K562 (cell line): ENCODE results near the gene LTK. TPM values are rescaled to one million over a fixed set of nuclear protein-coding genes. Genes with fewer than 3 reads are reported as not detected.
A peak's percentile ranks its signal among the peaks of the same experiment; 100 is the strongest.

Source experiments
- CAMTA2 ChIP-seq: fragments of 250-450 bp; sonication (Bioruptor Pico); conservative IDR thresholded peaks from 2 replicates; pipeline ENCODE4 v1.5.1; 2022
- CEBPG ChIP-seq, 3 experiments: fragments of 200-800 bp in 1 of 3; sonication (Bioruptor generic) in 1 of 3; sonication (generic) in 1 of 3; formaldehyde crosslinking in 1 of 3; IDR thresholded peaks in 2 of 3; conservative IDR thresholded peaks in 1 of 3; 2 replicates each; pipeline versions ENCODE4 v1.6.1 to v1.8.0; 2016 to 2022; ENCODE audit warnings: missing compliant biosample characterization in 2 of 3, missing genetic modification characterization in 2 of 3, mild to moderate bottlenecking in 1 of 3, missing genetic modification reagents in 1 of 3
- HSF4 ChIP-seq: fragments of 250-450 bp; sonication (Bioruptor Pico); IDR thresholded peaks from 2 replicates; pipeline ENCODE4 v2.1.2; 2022; ENCODE audit warnings: mild to moderate bottlenecking, moderate library complexity, borderline replicate concordance
- MCM5 ChIP-seq: fragments of 450-650 bp; IDR thresholded peaks from 2 replicates; pipeline ENCODE4 v1.6.1; 2016; ENCODE audit warnings: low read depth
- NCOA1 ChIP-seq: fragments of 450-650 bp; IDR thresholded peaks from 2 replicates; pipeline ENCODE4 v1.6.1; 2016; ENCODE audit warnings: low read depth
- XRCC4 ChIP-seq: IDR thresholded peaks from one replicate; pipeline ENCODE4 v1.6.1; 2011; ENCODE audit not compliant: insufficient read depth, insufficient read length; ENCODE audit errors: extremely low read depth
- ZBTB17 ChIP-seq: fragments of 450-650 bp; formaldehyde crosslinking; IDR thresholded peaks from 2 replicates; pipeline ENCODE4 v1.4.0; 2020; ENCODE audit warnings: mild to moderate bottlenecking
- ZNF121 ChIP-seq: sonication (generic); formaldehyde crosslinking; conservative IDR thresholded peaks from 2 replicates; pipeline ENCODE4 v1.8.0; 2022; ENCODE audit warnings: missing genetic modification reagents
- ZNF134 ChIP-seq: fragments of 250-450 bp; sonication (Bioruptor Pico); conservative IDR thresholded peaks from 2 replicates; pipeline ENCODE4 v1.4.0; 2020
- ZNF57 ChIP-seq: fragments of 450-650 bp; formaldehyde crosslinking; IDR thresholded peaks from 2 replicates; pipeline ENCODE4 v1.4.0; 2020; ENCODE audit warnings: mild to moderate bottlenecking, moderate library complexity
- ZNF586 ChIP-seq: fragments of 450-650 bp; formaldehyde crosslinking; conservative IDR thresholded peaks from 2 replicates; pipeline ENCODE4 v1.4.0; 2020; ENCODE audit warnings: mild to moderate bottlenecking, moderate library complexity
- polyA plus RNA-seq, 8 experiments: library from polyadenylated mRNA; depleted of rRNA in 4 of 8; stranded (reverse) in 5 of 8; unstranded in 3 of 8; fragments of >200 nt; fragmentation: Nextera tagmentation in 2 of 8; fragmentation: Illumina TruSeq in 1 of 8; extraction: Ambion mirVana in 2 of 8; extraction: Trizol in 1 of 8; gene quantifications; 2 replicates each; pipeline versions ENCODE4 v1.2.1 to v1.2.3, GENCODE V29; 2011 to 2014; ENCODE audit warnings: inconsistent platforms in 1 of 8, missing spikeins in 1 of 8
- total RNA-seq, 7 experiments: library from RNA; depleted of rRNA in 6 of 7; stranded (reverse); fragments of >200 nt in 6 of 7; fragmentation: Illumina TruSeq in 2 of 7; extraction: Trizol in 2 of 7; gene quantifications; 2 replicates each; pipeline versions ENCODE4 v1.2.1 to v1.2.3, GENCODE V29; 2011 to 2021; ENCODE audit warnings: low replicate concordance in 1 of 7
- TF ChIP-seq, protein P1 (sequence below): sonication (generic); formaldehyde crosslinking; IDR thresholded peaks from 2 replicates; pipeline ENCODE4 v1.8.0; 2022; ENCODE audit warnings: mild to moderate bottlenecking, missing genetic modification reagents
- TF ChIP-seq, protein P2 (sequence below): fragments of 450-650 bp; IDR thresholded peaks from 2 replicates; pipeline ENCODE4 v1.6.1; 2016
- TF ChIP-seq, protein P3 (sequence below), 2 experiments: fragments of 150-350 bp in 1 of 2; IDR thresholded peaks; 2 replicates each; pipeline ENCODE4 v1.6.1; 2012 to 2016; ENCODE audit warnings: low read depth in 2 of 2, low read length in 2 of 2, mild to moderate bottlenecking in 1 of 2, moderate library complexity in 1 of 2
- TF ChIP-seq, protein P4 (sequence below): fragments of 250-450 bp; sonication (Bioruptor Pico); IDR thresholded peaks from 2 replicates; pipeline ENCODE4 v1.8.0; 2022; ENCODE audit warnings: inconsistent platforms, mild to moderate bottlenecking, moderate library complexity, borderline replicate concordance
- TF ChIP-seq, protein P5 (sequence below): fragments of 250-450 bp; sonication (Bioruptor Pico); IDR thresholded peaks from 2 replicates; pipeline ENCODE4 v1.5.0; 2021

Gene LTK
- total and polyA plus RNA-seq, 9 of the 15 experiments (the other 6 are each of a cell fraction or from before 2014, with no cell fraction given): 0.25 to 4.4 (median 1.8) TPM

DNA sequence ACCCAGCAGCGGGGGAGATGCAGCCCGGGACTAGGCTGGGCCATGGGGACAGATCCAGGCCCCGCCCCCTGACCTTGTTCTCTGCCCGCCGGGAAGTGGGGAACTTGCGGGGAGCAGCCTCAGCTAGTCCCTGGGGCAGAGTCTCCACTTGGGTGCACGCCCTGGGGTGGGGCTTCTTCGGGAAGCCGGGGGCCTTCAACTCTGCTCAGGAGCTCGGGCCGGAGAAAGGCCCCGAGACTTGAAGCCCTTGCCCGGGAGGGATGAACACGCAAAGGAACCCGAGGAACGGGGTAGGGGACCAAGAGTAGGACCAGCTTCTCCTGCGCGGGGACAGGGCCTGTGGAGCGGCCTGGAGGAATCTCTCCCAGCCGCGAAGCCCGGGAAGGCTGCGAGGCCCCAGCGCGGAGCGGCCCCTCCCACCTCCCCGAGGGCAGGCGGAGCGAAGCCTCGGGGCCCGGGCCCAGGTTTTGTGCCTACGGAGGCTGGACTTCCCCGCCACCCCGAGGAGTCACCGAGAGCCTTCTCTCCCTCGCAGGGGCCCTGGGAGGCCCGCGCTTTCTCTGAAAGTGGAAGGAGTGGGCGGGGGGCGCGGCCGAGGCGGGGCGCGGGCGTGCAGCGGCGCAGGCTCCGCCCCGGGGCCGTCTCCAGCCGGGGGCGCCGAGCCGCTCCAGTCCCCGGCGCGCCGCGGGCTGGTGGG is 20.3 kb downstream of the LTK start, which contains the start of gene ITPKA (continued):
- no peak for TF ChIP-seq CEBPG (CRISPR knock-in tag; IDR thresholded peaks at IDR 0.05)
- no peak for TF ChIP-seq CEBPG (tag; conservative IDR thresholded peaks at IDR 0.05 in 1 of 2, IDR thresholded peaks at IDR 0.05 in 1 of 2)
- no peak for TF ChIP-seq HSF4 (CRISPR knock-in tag)
- TF ChIP-seq, protein P1, sequence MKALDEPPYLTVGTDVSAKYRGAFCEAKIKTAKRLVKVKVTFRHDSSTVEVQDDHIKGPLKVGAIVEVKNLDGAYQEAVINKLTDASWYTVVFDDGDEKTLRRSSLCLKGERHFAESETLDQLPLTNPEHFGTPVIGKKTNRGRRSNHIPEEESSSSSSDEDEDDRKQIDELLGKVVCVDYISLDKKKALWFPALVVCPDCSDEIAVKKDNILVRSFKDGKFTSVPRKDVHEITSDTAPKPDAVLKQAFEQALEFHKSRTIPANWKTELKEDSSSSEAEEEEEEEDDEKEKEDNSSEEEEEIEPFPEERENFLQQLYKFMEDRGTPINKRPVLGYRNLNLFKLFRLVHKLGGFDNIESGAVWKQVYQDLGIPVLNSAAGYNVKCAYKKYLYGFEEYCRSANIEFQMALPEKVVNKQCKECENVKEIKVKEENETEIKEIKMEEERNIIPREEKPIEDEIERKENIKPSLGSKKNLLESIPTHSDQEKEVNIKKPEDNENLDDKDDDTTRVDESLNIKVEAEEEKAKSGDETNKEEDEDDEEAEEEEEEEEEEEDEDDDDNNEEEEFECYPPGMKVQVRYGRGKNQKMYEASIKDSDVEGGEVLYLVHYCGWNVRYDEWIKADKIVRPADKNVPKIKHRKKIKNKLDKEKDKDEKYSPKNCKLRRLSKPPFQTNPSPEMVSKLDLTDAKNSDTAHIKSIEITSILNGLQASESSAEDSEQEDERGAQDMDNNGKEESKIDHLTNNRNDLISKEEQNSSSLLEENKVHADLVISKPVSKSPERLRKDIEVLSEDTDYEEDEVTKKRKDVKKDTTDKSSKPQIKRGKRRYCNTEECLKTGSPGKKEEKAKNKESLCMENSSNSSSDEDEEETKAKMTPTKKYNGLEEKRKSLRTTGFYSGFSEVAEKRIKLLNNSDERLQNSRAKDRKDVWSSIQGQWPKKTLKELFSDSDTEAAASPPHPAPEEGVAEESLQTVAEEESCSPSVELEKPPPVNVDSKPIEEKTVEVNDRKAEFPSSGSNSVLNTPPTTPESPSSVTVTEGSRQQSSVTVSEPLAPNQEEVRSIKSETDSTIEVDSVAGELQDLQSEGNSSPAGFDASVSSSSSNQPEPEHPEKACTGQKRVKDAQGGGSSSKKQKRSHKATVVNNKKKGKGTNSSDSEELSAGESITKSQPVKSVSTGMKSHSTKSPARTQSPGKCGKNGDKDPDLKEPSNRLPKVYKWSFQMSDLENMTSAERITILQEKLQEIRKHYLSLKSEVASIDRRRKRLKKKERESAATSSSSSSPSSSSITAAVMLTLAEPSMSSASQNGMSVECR: peak; percentile 20; the same call in 1 of the 2 replicates
- TF ChIP-seq, protein P2, sequence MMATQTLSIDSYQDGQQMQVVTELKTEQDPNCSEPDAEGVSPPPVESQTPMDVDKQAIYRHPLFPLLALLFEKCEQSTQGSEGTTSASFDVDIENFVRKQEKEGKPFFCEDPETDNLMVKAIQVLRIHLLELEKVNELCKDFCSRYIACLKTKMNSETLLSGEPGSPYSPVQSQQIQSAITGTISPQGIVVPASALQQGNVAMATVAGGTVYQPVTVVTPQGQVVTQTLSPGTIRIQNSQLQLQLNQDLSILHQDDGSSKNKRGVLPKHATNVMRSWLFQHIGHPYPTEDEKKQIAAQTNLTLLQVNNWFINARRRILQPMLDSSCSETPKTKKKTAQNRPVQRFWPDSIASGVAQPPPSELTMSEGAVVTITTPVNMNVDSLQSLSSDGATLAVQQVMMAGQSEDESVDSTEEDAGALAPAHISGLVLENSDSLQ: no peak
- TF ChIP-seq, protein P3, sequence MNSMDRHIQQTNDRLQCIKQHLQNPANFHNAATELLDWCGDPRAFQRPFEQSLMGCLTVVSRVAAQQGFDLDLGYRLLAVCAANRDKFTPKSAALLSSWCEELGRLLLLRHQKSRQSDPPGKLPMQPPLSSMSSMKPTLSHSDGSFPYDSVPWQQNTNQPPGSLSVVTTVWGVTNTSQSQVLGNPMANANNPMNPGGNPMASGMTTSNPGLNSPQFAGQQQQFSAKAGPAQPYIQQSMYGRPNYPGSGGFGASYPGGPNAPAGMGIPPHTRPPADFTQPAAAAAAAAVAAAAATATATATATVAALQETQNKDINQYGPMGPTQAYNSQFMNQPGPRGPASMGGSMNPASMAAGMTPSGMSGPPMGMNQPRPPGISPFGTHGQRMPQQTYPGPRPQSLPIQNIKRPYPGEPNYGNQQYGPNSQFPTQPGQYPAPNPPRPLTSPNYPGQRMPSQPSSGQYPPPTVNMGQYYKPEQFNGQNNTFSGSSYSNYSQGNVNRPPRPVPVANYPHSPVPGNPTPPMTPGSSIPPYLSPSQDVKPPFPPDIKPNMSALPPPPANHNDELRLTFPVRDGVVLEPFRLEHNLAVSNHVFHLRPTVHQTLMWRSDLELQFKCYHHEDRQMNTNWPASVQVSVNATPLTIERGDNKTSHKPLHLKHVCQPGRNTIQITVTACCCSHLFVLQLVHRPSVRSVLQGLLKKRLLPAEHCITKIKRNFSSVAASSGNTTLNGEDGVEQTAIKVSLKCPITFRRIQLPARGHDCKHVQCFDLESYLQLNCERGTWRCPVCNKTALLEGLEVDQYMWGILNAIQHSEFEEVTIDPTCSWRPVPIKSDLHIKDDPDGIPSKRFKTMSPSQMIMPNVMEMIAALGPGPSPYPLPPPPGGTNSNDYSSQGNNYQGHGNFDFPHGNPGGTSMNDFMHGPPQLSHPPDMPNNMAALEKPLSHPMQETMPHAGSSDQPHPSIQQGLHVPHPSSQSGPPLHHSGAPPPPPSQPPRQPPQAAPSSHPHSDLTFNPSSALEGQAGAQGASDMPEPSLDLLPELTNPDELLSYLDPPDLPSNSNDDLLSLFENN (IDR thresholded peaks at IDR 0.05; ENCODE audit: low read depth in 2 of 2, low read length in 2 of 2): no peak
- TF ChIP-seq, protein P4, sequence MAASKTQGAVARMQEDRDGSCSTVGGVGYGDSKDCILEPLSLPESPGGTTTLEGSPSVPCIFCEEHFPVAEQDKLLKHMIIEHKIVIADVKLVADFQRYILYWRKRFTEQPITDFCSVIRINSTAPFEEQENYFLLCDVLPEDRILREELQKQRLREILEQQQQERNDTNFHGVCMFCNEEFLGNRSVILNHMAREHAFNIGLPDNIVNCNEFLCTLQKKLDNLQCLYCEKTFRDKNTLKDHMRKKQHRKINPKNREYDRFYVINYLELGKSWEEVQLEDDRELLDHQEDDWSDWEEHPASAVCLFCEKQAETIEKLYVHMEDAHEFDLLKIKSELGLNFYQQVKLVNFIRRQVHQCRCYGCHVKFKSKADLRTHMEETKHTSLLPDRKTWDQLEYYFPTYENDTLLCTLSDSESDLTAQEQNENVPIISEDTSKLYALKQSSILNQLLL (CRISPR knock-in tag): no peak
- 0 out of 2 replicates have a peak, but pooled peaks have one; percentile 6 for TF ChIP-seq ZNF121 (CRISPR knock-in tag)
- no peak for TF ChIP-seq CAMTA2 (CRISPR knock-in tag)
- no peak for TF ChIP-seq NCOA1
- peak; percentile 28; the same call in 1 of the 2 replicates for TF ChIP-seq ZBTB17
- no peak for TF ChIP-seq XRCC4
- no peak for TF ChIP-seq MCM5
- TF ChIP-seq ZNF586: no peak
- no peak for TF ChIP-seq ZNF134 (CRISPR knock-in tag)
- TF ChIP-seq ZNF57: no peak
- TF ChIP-seq, protein P5, sequence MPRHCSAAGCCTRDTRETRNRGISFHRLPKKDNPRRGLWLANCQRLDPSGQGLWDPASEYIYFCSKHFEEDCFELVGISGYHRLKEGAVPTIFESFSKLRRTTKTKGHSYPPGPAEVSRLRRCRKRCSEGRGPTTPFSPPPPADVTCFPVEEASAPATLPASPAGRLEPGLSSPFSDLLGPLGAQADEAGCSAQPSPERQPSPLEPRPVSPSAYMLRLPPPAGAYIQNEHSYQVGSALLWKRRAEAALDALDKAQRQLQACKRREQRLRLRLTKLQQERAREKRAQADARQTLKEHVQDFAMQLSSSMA: no peak
